GM08714 (cell line): ENCODE data around the gene ERFL.
"Not testable (repeated sequence)": the region's sequence is repeated elsewhere in the genome, so short reads cannot be mapped to it uniquely, and the experiment has no call there.

Experiments
- H3K4me3 ChIP-seq: fragments of 200-500 bp; sonication (Bioruptor generic); 2 replicates; pipeline ENCODE4 v1.5.1; 2014; ENCODE audit warnings: mild to moderate bottlenecking, low read length, inconsistent platforms
- ZNF274 ChIP-seq: IDR thresholded peaks from 2 replicates; pipeline ENCODE4 v1.6.1; 2012; ENCODE audit warnings: mild to moderate bottlenecking, low read depth, low read length

Gene ERFL

GRCh38 chr19:41880329-41880708 is 47.9 kb downstream of the ERFL start:
- no peak for TF ChIP-seq ZNF274
- H3K4me3 ChIP-seq: no peak overlapping the region

GRCh38 chr19:41879670-41880328 is 48.5 kb downstream of the ERFL start:
- H3K4me3 ChIP-seq: peak overlapping the region; percentile 3; the same call in 1 of the 2 replicates

GRCh38 chr19:41879080-41879479 is 49.2 kb downstream of the ERFL start:
- H3K4me3 ChIP-seq: peak overlapping the region; percentile 3; the same call in 1 of the 2 replicates

More at GRCh38 chr19:41879670-41880328, 48.5 kb downstream of the ERFL start:
- no peak for TF ChIP-seq ZNF274

GRCh38 chr19:41877916-41878905 is 50.0 kb downstream of the ERFL start:
- no peak for TF ChIP-seq ZNF274
- peak overlapping the region; percentile 71; the same call in 1 of the 2 replicates for H3K4me3 ChIP-seq

More at GRCh38 chr19:41879080-41879479, 49.2 kb downstream of the ERFL start:
- no peak for TF ChIP-seq ZNF274

GRCh38 chr19:41876847-41877832 is 51.1 kb downstream of the ERFL start, which contains the start of gene CD79A:
CD79A (plus strand) TSS chr19:41877279; CDS start chr19:41877305, 26 bp downstream.
- H3K4me3 ChIP-seq: peak within 1 kb of the TSS; percentile 71; the same call in 1 of the 2 replicates
- TF ChIP-seq ZNF274: no peak

- H3K4me3 ChIP-seq: not testable (repeated sequence)
Observed at GRCh38 chr19:41875973-41876372, 52.3 kb downstream of the ERFL start.

- TF ChIP-seq ZNF274: no peak
Observed at GRCh38 chr19:41872775-41873647, 55.2 kb downstream of the ERFL start.

GRCh38 chr19:41872384-41872774 is 55.9 kb downstream of the ERFL start:
- TF ChIP-seq ZNF274: no peak

More at GRCh38 chr19:41872775-41873647, 55.2 kb downstream of the ERFL start:
- H3K4me3 ChIP-seq: no peak overlapping the region

GRCh38 chr19:41871573-41872383 is 56.5 kb downstream of the ERFL start:
- no peak overlapping the region; the same call in 1 of the 2 replicates for H3K4me3 ChIP-seq
- TF ChIP-seq ZNF274: no peak

More at GRCh38 chr19:41872384-41872774, 55.9 kb downstream of the ERFL start:
- no peak overlapping the region; the same call in 1 of the 2 replicates for H3K4me3 ChIP-seq

- TF ChIP-seq ZNF274: no peak
- no peak overlapping the region; the same call in 1 of the 2 replicates for H3K4me3 ChIP-seq
Observed at GRCh38 chr19:41870401-41870873, 57.8 kb downstream of the ERFL start.

GRCh38 chr19:41869374-41869955 is 58.8 kb downstream of the ERFL start:
- no peak overlapping the region for H3K4me3 ChIP-seq
- TF ChIP-seq ZNF274: no peak
